ENCODE measurements around the gene SLC12A8. TPM values are rescaled to one million over a fixed set of nuclear protein-coding genes. Genes with fewer than 3 reads are reported as not detected.

Gene SLC12A8, protein sequence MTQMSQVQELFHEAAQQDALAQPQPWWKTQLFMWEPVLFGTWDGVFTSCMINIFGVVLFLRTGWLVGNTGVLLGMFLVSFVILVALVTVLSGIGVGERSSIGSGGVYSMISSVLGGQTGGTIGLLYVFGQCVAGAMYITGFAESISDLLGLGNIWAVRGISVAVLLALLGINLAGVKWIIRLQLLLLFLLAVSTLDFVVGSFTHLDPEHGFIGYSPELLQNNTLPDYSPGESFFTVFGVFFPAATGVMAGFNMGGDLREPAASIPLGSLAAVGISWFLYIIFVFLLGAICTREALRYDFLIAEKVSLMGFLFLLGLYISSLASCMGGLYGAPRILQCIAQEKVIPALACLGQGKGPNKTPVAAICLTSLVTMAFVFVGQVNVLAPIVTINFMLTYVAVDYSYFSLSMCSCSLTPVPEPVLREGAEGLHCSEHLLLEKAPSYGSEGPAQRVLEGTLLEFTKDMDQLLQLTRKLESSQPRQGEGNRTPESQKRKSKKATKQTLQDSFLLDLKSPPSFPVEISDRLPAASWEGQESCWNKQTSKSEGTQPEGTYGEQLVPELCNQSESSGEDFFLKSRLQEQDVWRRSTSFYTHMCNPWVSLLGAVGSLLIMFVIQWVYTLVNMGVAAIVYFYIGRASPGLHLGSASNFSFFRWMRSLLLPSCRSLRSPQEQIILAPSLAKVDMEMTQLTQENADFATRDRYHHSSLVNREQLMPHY
- total RNA-seq: 0.58 and 0.81 TPM in 2 replicates

- Mint-ChIP-seq H3K4me1 (peaks cover 9% of the 10 kb centered on the region), H3K27ac (no peak within 1 kb of the TSS), H3K27me3 (peaks cover 33% of the 10 kb centered on the region), H3K9me3 (no peaks in the 10 kb centered on the region), H3K4me3 (peak within 1 kb of the TSS; percentile 57), H3K36me3 (ENCODE audit: low read depth) (no peaks in the 10 kb centered on the region)
- ChIA-PET POLR2A (no interaction called here), CTCF (no interaction called here)
- intact Hi-C loops (cut with micrococcal nuclease): loop anchor here (5.0 kb wide), 1 partner anchor 155 kb away; the partner anchor contains the start of gene HEG1
- ATAC-seq (ENCODE audit: low read depth) (no peak), DNase-seq (no peak)
- no peak for TF ChIP-seq CTCF (IDR thresholded peaks at IDR 0.05)
These were observed at the start of gene SLC12A8 for GRCh38 chr3:125212509-125213363. Gene SLC12A8, minus strand, starts transcription at chr3:125212748. Its CDS starts 1,399 bp downstream, at chr3:125211349.

- H3K9me3 Mint-ChIP-seq: peaks cover 3% of the 10 kb centered on the region
- POLR2A ChIA-PET: no interaction called here
- no peak for TF ChIP-seq CTCF (IDR thresholded peaks at IDR 0.05)
- no peak overlapping the region for H3K27ac Mint-ChIP-seq
- no peak overlapping the region for H3K4me3 Mint-ChIP-seq
- DNase-seq: no peak
- H3K36me3 Mint-ChIP-seq (ENCODE audit: low read depth): peaks cover 60% of the 10 kb centered on the region
- CTCF ChIA-PET: no interaction called here
- no peak for ATAC-seq (ENCODE audit: low read depth)
- no peaks in the 10 kb centered on the region for H3K27me3 Mint-ChIP-seq
- intact Hi-C loops (cut with micrococcal nuclease): no loop called here
- peaks cover 4% of the 10 kb centered on the region for H3K4me1 Mint-ChIP-seq
These were observed 49.6 kb upstream of the SLC12A8 start for GRCh38 chr3:125262161-125262560.

GRCh38 chr3:125261031-125261430, 48.5 kb upstream of the SLC12A8 start:
- peaks cover 4% of the 10 kb centered on the region for H3K4me1 Mint-ChIP-seq
- H3K27me3 Mint-ChIP-seq: no peaks in the 10 kb centered on the region
- no peak for ATAC-seq (ENCODE audit: low read depth)
- DNase-seq: no peak
- no peak overlapping the region for H3K27ac Mint-ChIP-seq
- no peak overlapping the region for H3K4me3 Mint-ChIP-seq
- ChIA-PET CTCF (interaction anchor here (0.9 kb wide), 1 partner anchor 113 kb away, joined by 3 read pairs; no protein-coding TSS in a partner anchor), POLR2A (no interaction called here)
- no peak for TF ChIP-seq CTCF (IDR thresholded peaks at IDR 0.05)
- intact Hi-C loops (cut with micrococcal nuclease): no loop called here
- H3K9me3 Mint-ChIP-seq: peaks cover 5% of the 10 kb centered on the region
- peaks cover 58% of the 10 kb centered on the region for H3K36me3 Mint-ChIP-seq (ENCODE audit: low read depth)

GRCh38 chr3:125260158-125260557, 47.6 kb upstream of the SLC12A8 start:
- CTCF ChIA-PET: no interaction called here
- Mint-ChIP-seq H3K36me3 (ENCODE audit: low read depth) (peaks cover 57% of the 10 kb centered on the region), H3K4me3 (no peak overlapping the region), H3K27ac (no peak overlapping the region), H3K27me3 (no peaks in the 10 kb centered on the region), H3K9me3 (peaks cover 5% of the 10 kb centered on the region), H3K4me1 (peaks cover 4% of the 10 kb centered on the region)
- no peak for DNase-seq
- POLR2A ChIA-PET: interaction anchor here (0.5 kb wide), 1 partner anchor 445 kb away, joined by 3 read pairs; no protein-coding TSS in a partner anchor
- no peak for TF ChIP-seq CTCF (IDR thresholded peaks at IDR 0.05)
- no peak for ATAC-seq (ENCODE audit: low read depth)
- intact Hi-C loops (cut with micrococcal nuclease): no loop called here
